ENCODE results near the gene CFAP100. TPM values are rescaled to one million over a fixed set of nuclear protein-coding genes. Genes with fewer than 3 reads are reported as not detected.

Gene CFAP100
- total and polyA plus RNA-seq, 2 donors, result not detected

DNA sequence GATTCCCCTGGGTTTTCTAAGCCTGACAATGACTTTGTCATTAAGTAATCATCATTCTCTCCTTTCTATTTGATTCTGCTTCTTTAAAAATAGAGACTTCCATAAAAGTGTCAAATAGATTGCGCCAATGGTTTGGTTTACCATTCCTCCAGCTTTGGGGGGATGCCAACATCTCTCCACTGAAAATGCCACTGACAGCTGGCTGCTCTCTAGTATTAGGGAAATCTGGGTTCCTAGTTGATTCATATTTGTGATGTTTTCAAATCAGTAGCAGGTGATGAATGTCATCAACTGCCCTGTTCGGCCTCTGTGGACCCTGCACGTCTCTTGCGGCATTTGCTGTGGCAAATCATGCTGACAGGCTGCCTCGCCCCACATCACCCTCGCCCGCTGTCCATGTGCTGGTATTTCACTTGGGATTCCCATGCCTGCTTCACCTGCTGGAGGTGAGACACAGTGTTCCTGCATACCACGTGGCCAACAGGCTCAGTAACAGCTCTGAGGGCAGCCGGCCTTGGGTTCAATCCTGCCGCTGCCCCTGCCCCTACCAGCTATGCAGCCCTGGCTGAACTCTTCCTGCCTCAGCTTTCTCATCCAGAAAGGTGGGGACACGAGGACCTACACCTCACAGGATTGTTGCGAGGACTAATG lies 52.9 kb downstream of the CFAP100 start:
- Histone ChIP-seq H3K4me3 (ENCODE audit: low read depth, low read length) (no peak overlapping the region), H3K36me3 (ENCODE audit: insufficient read depth) (no peaks in the 10 kb centered on the region), H3K27ac (ENCODE audit: low read depth) (no peak overlapping the region), H3K4me1 (ENCODE audit: insufficient read depth) (no peaks in the 10 kb centered on the region)
- WGBS, result 75% methylated on average over 12 of the region's 12 CpGs
- DNase-seq (ENCODE audit: extremely low spot score), result no peak

DNA sequence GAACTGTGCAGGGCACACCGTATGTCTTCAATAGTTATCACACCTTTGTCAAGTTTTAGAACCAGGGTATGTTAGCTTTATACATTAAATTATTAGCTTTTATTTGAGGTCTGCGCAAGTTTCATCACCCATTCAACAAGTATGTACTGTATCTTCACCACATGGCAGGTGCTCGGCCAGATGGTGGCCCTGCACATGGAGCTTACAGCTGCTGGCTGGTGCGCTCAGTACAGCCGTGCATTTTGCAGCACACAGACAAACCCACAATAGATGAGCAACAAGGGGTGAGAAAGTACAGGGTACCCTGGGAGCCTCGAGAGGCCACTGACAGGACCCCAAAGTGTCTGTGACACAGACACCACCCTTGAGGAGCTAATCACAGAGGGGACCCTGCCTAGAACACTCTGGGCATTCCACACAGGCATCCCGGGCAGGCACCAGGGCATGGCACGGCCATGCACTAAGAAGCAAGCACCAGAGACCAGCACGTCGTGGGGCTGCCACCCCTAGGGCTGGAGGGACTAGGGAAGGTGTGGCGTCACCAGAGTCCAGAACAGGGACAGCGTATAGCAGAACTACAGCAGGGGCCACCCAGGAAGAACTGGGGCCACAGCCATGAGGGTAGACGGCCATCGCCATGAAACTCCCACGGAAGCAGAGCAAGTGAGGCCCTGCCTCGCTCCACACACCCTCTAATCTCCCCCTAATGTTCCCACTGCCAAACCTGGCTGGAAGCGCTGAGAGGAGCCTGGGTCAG lies 53.6 kb downstream of the CFAP100 start:
- Histone ChIP-seq H3K36me3 (ENCODE audit: insufficient read depth) (no peaks in the 10 kb centered on the region), H3K4me1 (ENCODE audit: insufficient read depth) (no peaks in the 10 kb centered on the region), H3K4me3 (ENCODE audit: low read depth, low read length) (no peak overlapping the region), H3K27ac (ENCODE audit: low read depth) (no peak overlapping the region)
- WGBS, result 93% methylated on average over 17 of the region's 17 CpGs
- DNase-seq (ENCODE audit: extremely low spot score), result no peak

DNA sequence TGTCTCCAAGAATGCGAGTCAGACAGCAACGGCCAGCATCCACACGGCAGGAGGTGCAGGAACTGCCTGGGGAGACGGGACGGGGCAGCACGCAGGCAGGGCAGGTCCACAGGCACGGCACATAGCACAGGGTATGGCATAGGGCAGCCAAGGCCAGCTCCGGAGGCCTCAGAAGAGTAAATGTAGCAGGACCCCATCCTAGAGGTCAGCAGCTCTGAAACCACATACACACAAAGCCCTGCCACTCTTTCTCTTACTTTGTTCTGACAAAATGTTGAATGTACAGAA lies 54.1 kb downstream of the CFAP100 start:
- Histone ChIP-seq H3K27ac (ENCODE audit: low read depth) (no peak overlapping the region), H3K4me1 (ENCODE audit: insufficient read depth) (no peaks in the 10 kb centered on the region), H3K36me3 (ENCODE audit: insufficient read depth) (no peaks in the 10 kb centered on the region), H3K4me3 (ENCODE audit: low read depth, low read length) (no peak overlapping the region)
- WGBS, result 88% methylated on average over 8 of the region's 8 CpGs
- DNase-seq (ENCODE audit: extremely low spot score), result no peak

DNA sequence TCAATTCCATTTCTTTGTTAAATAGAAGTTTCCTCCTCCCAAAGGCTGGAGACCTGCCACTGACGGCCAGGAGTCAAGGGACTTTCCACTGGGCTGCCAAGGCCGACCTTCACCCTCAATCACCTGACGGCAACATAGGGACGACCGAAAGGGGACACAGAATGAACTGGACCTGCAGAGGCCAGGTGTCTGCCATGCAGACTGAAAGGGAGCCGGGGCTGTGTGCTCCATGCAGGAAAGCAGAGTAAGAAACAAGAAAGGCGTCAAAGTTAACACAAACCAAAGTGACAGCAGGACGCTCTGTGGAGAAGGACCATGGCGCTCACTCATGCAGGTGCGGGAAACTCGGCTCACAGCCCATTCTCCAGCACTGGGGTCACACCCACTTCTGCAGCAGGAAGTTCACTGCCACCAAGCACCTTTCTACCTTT lies 54.9 kb downstream of the CFAP100 start:
- no peaks in the 10 kb centered on the region for H3K4me1 ChIP-seq (ENCODE audit: insufficient read depth)
- no peak overlapping the region for H3K4me3 ChIP-seq (ENCODE audit: low read depth, low read length)
- WGBS, result 91% methylated on average over 11 of the region's 11 CpGs
- H3K27ac ChIP-seq (ENCODE audit: low read depth), result no peak overlapping the region
- H3K36me3 ChIP-seq (ENCODE audit: insufficient read depth), result no peaks in the 10 kb centered on the region
- DNase-seq (ENCODE audit: extremely low spot score), result no peak

DNA sequence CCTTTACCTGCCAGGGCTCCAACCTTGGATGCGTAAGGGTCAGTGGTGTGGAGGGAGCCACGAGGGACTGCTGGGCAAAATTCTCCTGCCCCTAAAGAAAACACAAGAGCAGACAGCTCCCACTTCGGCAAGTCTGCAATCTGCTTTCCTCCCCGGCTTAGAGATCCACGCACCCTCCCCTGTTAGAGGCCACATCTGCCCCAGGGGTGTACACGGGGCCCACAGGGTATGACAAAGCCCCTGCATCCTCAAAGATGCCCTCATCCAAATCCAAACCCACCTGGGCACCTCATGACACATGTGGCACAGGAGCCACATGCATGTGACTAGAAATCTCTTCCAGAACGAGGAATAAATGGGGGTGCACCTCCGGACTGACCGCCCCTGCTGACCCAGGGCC lies 55.5 kb downstream of the CFAP100 start:
- 80% methylated on average over 9 of the region's 9 CpGs for WGBS
- H3K4me1 ChIP-seq (ENCODE audit: insufficient read depth), result no peaks in the 10 kb centered on the region
- DNase-seq (ENCODE audit: extremely low spot score), result no peak
- H3K4me3 ChIP-seq (ENCODE audit: low read depth, low read length), result no peak overlapping the region
- H3K36me3 ChIP-seq (ENCODE audit: insufficient read depth), result no peaks in the 10 kb centered on the region
- no peak overlapping the region for H3K27ac ChIP-seq (ENCODE audit: low read depth)

DNA sequence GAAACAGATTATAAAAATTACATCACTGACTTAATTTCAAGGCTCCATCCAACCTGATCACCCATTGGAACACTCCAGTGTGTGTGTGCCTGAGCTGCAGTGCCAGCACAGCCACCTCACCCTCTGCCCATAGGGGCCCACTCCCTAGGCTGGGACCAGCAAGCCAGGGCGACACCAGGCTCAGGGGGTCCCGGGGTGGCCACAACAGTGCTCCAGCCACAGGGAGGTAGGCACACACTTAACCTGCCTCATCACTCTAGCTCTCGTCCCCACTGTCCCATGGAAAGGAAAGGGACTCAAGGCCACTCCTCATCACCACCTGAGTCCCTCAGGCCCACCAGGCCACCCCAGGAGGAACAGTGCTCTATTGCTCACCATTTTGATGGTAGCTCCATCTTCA lies 56.0 kb downstream of the CFAP100 start:
- no peak for DNase-seq (ENCODE audit: extremely low spot score)
- WGBS, result 97% methylated on average over 3 of the region's 3 CpGs
- Histone ChIP-seq H3K36me3 (ENCODE audit: insufficient read depth) (no peaks in the 10 kb centered on the region), H3K4me3 (ENCODE audit: low read depth, low read length) (no peak overlapping the region), H3K4me1 (ENCODE audit: insufficient read depth) (no peaks in the 10 kb centered on the region), H3K27ac (ENCODE audit: low read depth) (no peak overlapping the region)

DNA sequence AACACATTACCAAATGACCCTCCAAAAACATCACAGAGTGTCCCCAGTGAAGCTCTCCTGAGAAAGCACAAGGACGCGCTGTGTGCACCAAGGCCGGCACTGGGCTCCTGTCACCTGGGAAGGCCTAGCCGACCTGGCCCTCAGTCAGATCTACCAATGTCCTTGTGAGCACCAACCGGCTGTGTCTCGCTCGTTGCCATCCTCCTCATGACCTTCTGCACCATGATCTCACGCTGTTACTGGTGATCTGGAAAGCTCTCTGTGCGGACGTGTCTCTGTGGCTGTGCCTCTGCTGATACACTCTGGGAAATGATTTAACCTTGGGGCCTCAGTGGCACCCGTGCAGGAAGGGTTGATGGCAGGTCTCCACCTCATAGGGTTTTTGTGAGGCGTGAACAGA lies 56.8 kb downstream of the CFAP100 start:
- Histone ChIP-seq H3K36me3 (ENCODE audit: insufficient read depth) (no peaks in the 10 kb centered on the region), H3K4me1 (ENCODE audit: insufficient read depth) (no peaks in the 10 kb centered on the region), H3K27ac (ENCODE audit: low read depth) (no peak overlapping the region), H3K4me3 (ENCODE audit: low read depth, low read length) (no peak overlapping the region)
- 89% methylated on average over 12 of the region's 12 CpGs for WGBS
- DNase-seq (ENCODE audit: extremely low spot score), result no peak

DNA sequence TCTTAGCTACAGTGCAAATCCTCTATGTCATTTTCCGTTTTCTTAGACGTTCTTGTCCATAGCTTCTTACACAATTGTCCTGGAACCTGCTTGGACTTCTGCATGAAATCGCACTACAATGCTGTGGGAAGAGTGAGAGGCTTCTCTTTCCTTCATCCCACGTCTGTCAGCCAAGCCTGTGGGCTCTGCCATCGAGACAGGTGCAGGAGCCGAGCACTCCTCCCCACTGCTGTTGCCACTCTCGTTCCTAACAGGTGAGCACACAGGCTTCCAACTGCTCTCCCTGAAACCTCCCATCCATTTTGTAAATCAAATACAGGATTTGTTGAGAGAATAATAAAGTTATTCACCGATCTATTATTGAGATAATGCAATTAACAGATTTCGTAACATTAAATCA lies 57.5 kb downstream of the CFAP100 start:
- no peak for DNase-seq (ENCODE audit: extremely low spot score)
- no peaks in the 10 kb centered on the region for H3K36me3 ChIP-seq (ENCODE audit: insufficient read depth)

DNA sequence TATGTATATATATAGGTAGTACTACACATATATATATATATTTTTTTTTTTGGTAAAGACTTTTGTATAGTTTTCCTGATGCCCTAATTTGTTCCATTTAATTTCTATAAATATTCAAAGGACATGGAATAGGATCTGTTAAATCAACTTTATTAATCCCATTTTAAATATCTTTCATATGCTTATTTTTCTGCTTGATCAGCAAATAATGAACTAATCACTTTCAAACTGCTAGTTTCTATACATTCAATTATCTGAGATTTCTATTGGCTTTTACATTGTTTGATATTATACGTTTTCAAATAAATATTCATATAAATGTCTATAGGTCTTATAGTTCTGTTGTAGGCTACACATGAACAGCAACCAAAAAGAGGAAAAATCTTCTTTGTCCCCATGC lies 59.3 kb downstream of the CFAP100 start:
- H3K27ac ChIP-seq (ENCODE audit: low read depth), result no peak overlapping the region
- H3K36me3 ChIP-seq (ENCODE audit: insufficient read depth), result no peaks in the 10 kb centered on the region
- H3K4me3 ChIP-seq (ENCODE audit: low read depth, low read length), result no peak overlapping the region
- DNase-seq (ENCODE audit: extremely low spot score), result no peak
- 75% methylated on average over 1 of the region's 1 CpG for WGBS
- no peaks in the 10 kb centered on the region for H3K4me1 ChIP-seq (ENCODE audit: insufficient read depth)

More for the DNA sequence above, 57.5 kb downstream of the CFAP100 start:
- no peak overlapping the region for H3K27ac ChIP-seq (ENCODE audit: low read depth)
- no peak overlapping the region for H3K4me3 ChIP-seq (ENCODE audit: low read depth, low read length)
- 91% methylated on average over 9 of the region's 9 CpGs for WGBS
- no peaks in the 10 kb centered on the region for H3K4me1 ChIP-seq (ENCODE audit: insufficient read depth)

DNA sequence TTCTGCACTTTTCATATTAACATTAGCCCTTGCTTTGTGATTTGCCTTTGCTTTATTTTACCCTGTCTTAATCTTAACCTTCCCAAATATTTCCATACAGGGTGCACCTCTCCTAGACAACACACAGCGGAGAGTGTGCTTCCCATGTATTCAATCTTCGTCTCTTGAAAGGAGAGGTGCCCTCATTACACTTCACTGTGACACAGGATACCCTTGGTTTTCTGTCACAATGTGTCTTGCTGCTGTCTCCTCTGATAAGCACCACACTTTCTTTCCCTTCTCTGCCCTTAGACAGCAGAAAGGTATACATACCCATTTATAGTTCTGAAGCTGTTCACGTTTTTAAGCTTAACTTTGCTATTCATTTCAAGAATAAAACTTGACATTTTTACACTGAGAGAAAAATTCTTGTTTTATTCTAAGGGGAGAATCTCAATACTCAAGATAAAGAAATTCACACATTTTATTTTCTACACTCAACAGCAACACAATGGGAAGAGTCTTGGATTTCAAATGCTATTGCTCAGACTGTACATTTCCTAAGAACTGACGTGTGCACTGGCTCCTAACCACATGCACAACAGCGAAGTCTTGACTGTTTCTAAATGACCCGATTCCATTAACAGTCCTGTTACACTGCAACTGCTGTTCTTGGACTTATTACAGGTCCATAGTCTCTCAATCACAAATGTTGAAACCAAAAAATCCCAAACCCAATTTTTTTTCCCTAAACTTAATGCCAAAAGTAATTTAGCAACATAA lies 59.9 kb downstream of the CFAP100 start:
- Histone ChIP-seq H3K36me3 (ENCODE audit: insufficient read depth) (peaks cover 1% of the 10 kb centered on the region), H3K4me1 (ENCODE audit: insufficient read depth) (no peaks in the 10 kb centered on the region), H3K27ac (ENCODE audit: low read depth) (no peak overlapping the region), H3K4me3 (ENCODE audit: low read depth, low read length) (no peak overlapping the region)
- no peak for DNase-seq (ENCODE audit: extremely low spot score)
- 90% methylated on average over 6 of the region's 6 CpGs for WGBS

DNA sequence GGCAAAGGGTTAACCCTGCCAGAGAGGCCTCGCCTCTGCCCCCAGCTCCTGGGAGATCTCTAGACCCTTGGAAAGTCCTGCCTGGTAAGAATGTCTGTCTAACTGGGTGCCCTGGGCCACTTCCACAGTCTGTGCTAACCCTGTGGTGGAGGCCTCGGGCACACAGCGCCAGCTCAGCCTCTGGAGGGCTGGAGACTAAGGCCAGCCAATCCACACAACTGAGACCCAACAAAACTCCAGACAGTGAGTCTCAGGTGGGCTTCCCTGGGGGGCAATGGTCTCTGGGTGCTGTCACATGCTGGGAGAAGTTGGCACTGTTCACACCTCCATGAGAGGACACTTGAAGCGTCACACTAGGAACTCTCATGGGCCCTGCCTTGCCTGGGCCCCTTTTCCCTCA lies 61.5 kb downstream of the CFAP100 start:
- Histone ChIP-seq H3K4me1 (ENCODE audit: insufficient read depth) (no peaks in the 10 kb centered on the region), H3K36me3 (ENCODE audit: insufficient read depth) (peaks cover 1% of the 10 kb centered on the region), H3K4me3 (ENCODE audit: low read depth, low read length) (no peak overlapping the region), H3K27ac (ENCODE audit: low read depth) (no peak overlapping the region)
- DNase-seq (ENCODE audit: extremely low spot score), result no peak
- WGBS, result 85% methylated on average over 4 of the region's 4 CpGs

DNA sequence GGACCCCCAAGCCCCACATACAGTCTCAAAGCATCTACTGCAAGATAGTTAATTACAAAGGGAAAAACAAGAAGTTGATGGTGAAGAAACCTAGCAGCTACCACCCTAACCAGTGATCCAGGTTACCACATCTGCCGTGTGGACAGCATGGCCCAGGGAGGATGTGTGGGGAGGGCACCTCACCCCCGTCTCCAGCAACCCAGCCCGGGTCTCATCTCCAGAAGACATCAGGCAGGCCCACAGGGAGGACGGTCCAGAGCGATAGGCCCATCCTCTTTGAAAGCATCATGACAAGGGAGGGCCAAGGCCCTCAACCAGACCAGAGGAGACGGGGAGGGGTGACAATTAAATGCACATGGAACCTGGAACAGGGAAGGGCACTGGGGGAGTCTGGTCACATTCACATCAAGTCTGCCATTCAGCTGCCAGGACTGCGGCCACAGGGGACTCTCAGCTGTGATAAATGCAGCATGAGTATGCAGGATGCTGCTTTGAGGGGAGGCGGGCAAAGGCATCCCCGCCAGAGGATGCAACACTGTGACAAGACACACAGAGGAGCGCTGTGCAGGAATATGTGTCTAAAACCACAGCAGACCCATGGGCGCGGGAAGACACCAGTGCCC lies 62.2 kb downstream of the CFAP100 start:
- 90% methylated on average over 12 of the region's 12 CpGs for WGBS
- H3K4me3 ChIP-seq (ENCODE audit: low read depth, low read length), result no peak overlapping the region
- no peak overlapping the region for H3K27ac ChIP-seq (ENCODE audit: low read depth)
- H3K36me3 ChIP-seq (ENCODE audit: insufficient read depth), result peaks cover 3% of the 10 kb centered on the region
- no peaks in the 10 kb centered on the region for H3K4me1 ChIP-seq (ENCODE audit: insufficient read depth)
- DNase-seq (ENCODE audit: extremely low spot score), result no peak

DNA sequence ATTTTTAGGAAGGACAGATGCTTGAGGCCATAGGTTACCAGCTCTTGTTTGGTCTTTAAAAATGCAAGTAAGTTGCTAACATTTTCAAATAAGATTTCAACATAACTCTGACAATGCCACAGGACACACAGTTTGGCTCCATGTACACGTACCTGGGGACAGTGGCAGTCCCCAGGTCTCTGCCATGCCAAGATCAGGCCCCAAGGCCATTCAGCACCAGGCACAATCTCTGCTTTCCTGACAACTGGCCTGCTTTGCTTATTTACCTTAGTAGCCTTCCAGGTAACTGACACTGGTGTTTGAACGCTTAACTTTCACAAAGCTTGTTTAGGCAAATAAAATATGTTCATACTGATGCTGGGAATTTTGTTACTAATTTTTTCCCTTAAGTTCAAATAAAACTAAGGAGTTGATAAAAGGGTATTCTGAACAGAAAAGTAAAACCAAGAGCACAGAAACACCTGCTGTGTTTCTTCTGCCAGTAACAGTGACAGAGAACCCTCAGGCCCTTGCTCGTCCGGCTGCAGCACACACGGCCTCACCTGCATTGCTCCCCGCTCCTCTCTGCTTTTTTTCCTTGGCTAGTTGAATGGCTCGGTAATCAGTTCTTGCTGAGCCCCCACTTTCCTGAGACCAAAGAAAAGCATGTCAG lies 64.5 kb downstream of the CFAP100 start:
- DNase-seq (ENCODE audit: extremely low spot score), result no peak
- peaks cover 5% of the 10 kb centered on the region for H3K36me3 ChIP-seq (ENCODE audit: insufficient read depth)
- 90% methylated on average over 7 of the region's 7 CpGs for WGBS

More for the DNA sequence above, 64.5 kb downstream of the CFAP100 start:
- Histone ChIP-seq H3K4me1 (ENCODE audit: insufficient read depth) (no peaks in the 10 kb centered on the region), H3K27ac (ENCODE audit: low read depth) (no peak overlapping the region), H3K4me3 (ENCODE audit: low read depth, low read length) (no peak overlapping the region)
